SH-SY5Y (cell line): ENCODE results near the gene SOWAHA.

Experiments
- GATA2 ChIP-seq: IDR thresholded peaks from 2 replicates; pipeline ENCODE4 v1.6.1; 2011; ENCODE audit warnings: mild to moderate bottlenecking, low read depth, low read length
- GATA3 ChIP-seq: IDR thresholded peaks from 2 replicates; pipeline ENCODE4 v1.6.1; 2011; ENCODE audit warnings: low read depth, mild to moderate bottlenecking, low read length, moderate library complexity

SOWAHA gene

DNA sequence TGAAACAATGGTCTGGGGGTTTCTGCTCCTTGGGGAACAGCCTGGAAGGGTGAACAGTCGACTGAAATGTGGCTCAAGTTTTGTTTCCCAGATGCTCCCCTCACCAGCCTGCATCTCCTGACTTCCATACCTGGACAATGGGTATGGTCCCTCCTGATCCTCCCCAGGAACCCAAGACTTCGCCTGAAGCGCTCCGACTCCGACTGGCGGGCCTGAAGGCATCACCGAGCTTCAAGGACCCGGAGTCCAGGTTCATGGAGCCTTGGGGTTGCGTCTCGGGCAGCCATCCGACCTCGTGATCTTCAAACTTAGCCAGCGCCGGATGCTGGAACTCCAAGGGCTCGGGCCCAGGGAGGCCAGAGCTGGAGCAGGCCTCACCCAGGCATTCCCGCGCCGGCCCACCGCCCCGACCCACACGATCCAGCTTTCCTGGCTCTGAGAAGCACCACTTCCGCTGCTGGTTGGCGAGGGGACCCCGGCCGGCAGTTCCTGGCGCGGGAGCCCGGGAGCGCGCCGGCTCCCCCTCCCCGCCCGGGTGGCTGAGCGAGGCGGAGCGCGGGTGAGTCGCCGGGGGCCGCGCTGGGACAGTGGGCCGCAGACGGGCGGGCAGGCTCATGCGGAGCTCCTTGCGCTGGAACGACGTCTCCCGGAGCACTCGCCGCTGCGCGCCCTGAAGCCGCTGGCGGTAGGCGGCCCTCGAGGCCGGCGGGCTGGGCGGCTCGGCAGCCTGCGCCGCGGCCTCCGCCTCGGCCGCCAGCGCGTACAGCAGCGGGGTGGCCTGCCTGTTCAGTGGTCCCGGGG lies 12.1 kb downstream of the SOWAHA start:
- TF ChIP-seq GATA3 (no peak), GATA2 (no peak)

DNA sequence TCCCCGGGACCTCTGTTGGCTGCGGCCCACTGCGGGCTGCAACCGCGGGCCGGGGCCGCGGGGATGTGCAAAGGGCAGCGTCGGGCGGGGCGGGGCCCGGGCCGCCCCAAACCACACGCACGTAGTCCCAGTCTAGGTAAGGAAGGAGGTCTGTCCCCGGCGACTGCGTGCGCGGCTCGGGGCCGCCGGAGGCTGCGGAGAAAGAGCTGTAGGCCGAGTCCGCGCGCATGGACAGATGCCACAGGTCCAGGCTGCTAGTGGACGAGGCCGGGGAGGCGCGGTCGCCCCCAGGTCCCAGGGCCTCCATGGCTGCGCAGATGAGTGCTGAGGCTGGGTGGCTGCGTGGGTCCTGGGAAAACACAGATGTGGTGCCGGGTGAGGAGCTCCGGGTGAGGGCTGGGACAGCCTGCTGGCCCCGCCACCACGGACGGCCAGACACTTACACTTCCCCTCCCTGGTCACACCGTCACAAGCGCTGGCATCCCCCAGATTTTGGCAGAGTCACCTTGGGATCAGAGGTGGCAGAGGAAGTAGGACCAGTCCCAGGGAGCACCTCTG lies 12.8 kb downstream of the SOWAHA start:
- TF ChIP-seq GATA3 (no peak), GATA2 (no peak)

DNA sequence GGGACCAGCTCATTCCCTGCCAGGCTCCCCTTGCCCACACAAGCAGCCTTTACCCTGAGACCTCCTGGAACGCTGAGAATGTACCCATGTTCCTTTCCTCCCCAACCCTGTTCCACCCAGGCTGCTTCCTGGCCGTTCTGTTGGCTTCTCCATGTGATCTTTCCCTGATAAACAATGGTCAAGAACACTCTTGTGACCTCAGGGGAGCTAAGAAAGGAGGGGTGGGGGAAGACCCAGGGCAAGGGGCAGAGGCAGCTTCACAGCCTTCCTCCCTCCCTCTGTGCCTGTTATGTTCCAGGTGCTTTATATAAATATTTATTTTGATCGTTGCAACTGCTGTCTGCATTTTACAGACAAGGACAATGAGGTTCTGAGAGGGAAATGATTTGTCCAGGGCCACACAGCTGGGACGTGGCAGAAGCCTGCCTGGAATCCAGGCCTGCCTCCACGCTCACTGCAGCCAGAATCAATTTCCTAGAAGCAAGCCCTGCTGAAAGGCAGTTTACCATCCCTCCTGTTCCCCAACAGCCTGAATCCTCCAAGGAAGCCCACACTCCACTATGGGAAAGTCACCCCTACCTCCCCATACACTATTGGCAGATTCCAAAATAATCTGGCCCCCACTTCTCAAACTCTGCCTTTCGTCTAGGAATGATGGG lies 13.5 kb downstream of the SOWAHA start:
- TF ChIP-seq GATA2 (no peak), GATA3 (no peak)

DNA sequence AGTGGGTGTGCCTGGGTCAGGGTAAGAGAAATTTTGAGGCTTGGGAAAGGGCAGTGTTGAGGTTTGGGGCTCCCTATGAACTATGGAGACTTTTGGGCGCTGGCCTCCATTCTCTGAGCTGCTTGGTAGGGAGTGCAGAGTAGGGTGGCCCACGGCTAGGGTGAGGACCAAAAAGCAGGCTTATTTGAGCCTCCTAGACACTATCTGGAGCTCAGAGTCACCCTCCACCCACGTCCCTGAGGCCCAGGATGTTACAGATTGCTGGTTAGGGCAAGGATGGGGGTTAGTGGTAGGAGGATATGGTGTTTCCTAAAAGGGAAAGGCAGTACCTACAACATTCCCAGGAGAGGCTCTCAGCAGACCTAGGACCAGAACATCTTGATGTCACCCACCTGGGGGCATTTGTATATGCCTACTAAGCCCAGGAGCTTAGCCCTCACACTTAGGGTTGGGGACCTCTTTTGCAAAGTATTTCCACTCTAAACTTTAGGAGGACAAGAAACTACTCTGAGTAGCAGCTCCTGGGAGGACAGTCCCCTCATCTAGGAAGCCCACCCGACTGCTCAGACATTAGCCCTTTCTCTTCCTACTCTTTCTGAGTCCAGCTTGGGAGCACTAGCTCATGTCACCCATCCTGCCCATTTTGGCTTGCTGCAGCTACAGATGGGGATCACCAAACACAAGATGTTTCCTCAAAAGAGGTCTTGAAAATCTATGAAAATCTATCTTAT lies 15.0 kb downstream of the SOWAHA start:
- no peak for TF ChIP-seq GATA2
- TF ChIP-seq GATA3 = no peak

DNA sequence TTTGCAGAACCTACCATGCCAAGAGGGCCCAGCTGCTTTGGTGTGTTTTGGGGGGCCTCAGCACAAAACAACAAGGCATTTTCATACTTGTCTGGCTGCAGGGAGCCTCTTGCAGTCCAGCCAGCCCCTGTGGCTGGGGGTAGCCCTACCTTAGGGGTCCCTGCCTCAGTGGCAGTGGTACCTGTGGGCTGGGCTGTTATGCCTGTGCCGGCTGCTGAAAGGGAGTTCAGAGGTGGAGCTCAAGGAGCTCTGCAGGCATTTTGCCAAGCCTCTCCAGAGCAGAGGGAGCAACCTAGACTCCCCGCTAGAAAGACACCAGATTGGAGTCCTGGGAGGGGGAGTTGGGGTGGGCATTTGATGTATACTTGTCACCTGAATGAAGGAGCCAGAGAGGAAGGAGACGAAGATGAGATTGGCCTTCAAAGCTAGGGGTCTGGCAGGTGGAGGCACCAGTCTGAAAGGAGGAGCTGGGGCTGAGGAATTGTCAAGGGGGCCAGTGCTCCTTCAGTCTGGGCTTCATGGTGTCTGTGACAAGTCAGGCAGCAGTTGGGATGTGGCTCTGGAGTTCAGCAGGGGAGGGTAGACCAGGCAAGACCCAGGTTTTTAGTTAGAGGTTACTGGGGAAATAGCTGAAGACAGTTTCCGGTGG lies 15.9 kb downstream of the SOWAHA start:
- TF ChIP-seq GATA2 = no peak
- TF ChIP-seq GATA3 = no peak

DNA sequence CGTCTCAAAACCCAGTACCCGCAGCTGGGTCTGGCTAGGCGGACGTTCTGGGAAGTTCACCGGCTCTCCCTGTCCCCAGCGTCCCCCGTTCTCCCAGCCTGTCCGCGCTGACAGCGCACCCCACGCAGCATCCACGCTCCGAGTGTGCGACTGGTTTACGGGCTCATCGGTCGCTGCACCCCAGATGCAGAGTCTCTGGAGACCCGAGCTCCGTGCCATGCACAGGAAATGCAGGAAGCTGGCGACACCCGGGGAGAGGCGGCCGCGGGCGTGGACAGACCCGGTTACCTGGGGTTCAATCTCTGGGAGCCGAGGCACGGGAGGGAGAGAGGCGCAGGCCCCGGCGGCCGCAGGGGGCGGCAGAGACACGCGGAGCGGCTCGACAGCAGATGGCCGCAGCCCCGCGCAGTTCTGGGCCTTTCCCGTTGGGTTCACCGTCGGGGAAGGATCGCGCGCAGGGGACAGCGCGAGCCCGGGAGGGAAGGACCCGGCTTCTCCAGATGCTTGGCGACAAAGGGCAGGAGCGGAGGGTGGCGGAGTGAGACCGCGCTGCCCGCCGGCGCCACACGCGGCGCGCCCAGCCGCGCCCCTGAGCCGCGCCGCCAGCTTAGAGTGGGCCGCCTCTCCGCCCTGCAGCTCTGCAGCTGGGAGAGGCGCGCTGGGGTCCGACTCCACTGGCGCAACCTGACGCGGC lies 16.8 kb downstream of the SOWAHA start:
- TF ChIP-seq GATA3 (no peak), GATA2 (no peak)

DNA sequence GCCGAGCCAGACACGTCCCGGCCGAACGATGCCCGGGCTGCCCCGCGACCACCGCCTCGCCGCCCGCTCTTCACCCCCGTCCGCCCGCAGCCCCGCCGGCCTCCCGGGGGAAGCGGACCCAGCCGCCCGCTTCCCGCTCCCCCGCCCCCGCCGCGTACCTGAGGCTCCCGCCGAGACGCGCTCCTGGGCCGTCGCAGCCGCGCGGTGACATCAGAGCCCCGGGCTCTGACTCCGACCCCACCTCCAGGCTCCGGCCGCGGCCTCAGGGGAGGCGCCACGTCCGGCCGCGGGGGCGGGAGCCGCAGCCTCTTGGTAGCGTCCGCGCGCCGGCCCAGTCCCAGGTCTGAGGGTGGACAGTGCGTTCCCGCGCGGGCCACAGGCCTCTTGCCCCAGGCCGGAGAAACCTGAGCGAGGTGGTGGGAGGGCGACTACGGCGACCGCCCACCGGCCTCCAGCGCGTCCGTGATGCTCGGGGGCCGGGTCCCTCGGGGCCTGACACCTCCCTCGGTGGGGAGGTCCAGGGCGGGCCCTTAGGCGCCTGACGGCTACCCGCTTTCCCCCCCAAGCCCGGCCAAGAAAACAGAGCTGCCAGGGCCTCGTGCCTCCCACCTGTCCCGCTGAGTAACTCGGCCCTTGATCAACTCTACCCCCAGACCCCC lies 17.5 kb downstream of the SOWAHA start, which contains the start of gene SHROOM1:
SHROOM1 (minus strand) TSS at position 212 of the 659 bp plus-strand sequence. CDS start 4,507 bp downstream, outside the sequence.
- TF ChIP-seq GATA2 = no peak
- TF ChIP-seq GATA3 = no peak

DNA sequence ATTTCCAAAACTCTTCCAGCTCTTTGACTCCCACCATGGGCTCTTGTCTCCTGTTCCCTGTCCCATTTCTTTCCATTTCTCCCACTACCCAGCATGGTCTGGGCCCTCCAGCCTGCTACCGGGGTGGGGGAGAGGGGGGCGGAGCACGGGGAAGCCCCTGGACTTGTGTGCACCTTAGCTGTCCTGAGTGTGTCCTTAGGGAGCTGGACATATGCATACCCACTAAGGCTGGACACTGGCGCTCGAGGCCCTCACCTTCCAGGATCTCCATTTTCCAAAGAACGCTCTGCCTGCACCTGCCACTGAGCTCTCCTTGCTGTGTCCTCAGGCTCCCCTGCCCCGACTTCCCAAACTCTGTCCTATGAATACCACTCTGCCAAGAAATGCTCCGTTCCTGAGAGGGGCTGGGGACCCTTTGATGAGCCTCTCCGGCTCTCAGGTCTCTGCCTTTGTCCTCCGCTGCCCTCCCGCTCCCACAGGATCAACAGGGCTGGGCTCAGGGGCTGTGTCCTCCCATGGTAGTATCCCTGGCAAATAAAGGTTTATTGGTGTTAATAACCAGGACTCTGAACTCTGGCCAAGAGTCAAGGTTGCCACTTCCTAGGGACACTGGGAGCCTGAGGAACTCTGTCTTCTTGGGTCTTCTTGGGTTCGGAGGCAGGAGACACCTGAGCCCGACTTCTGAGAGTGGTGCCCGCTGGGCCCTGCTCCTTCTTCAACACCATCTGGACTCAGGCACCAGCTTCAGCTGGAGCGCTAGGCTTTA lies 18.2 kb downstream of the SOWAHA start:
- TF ChIP-seq GATA3 (no peak), GATA2 (no peak)

DNA sequence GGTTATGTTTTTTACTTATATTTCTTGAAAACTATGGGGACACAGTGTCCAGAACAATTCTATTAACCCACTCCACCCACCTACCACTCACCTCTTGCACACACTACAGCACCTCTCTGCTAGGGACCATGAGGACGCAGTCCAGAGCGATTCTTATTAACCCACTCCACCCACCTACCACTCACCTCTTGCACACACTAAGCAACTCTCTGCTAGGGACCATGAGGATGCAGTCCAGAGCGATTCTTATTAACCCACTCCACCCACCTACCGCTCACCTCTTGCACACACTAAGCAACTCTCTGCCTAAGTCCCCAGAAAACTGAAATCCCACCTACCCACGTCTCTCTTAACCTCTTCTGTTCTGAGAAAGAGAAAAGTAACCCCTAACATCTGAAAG lies 19.5 kb downstream of the SOWAHA start:
- TF ChIP-seq GATA2 = no peak
- TF ChIP-seq GATA3 = no peak

DNA sequence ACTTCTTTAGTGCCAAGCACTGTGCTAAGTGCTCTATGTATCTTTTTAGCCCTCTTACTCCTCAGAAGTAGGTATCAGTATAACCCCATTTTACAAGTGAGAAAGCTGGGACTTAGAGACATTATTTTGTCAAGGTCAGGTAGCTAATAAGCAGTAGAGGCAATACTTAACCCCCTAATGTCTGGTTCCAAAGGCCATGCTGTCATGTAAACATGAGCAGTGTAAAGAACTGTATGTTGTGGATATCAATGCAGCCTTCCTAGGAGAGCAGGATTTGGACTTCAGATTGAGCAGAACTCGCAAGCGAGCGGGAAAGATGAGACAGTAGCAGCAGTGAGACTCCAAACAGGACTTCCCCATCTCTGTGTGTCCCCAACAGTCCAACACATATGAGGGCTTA lies 21.0 kb downstream of the SOWAHA start:
- TF ChIP-seq GATA2 = no peak
- no peak for TF ChIP-seq GATA3

DNA sequence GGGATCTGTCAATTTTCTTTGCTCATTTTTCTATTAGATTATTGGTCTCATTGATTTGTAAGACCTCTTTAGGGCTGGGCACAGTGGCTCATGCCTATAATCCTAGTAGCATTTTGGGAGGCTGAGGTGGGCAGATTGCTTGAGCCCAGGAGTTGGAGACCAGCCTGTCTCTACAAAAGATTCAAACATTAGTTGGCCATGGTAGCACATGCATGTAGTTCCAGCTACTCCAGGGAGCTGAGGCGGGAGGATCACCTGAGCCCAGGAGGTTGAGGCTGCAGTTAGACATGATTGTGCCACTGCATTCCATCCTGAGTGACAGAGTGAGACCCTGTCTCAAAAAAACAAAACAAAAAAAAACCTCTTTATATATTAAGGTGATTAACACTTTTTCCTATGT lies 23.8 kb downstream of the SOWAHA start:
- TF ChIP-seq GATA3 (no peak), GATA2 (no peak)

DNA sequence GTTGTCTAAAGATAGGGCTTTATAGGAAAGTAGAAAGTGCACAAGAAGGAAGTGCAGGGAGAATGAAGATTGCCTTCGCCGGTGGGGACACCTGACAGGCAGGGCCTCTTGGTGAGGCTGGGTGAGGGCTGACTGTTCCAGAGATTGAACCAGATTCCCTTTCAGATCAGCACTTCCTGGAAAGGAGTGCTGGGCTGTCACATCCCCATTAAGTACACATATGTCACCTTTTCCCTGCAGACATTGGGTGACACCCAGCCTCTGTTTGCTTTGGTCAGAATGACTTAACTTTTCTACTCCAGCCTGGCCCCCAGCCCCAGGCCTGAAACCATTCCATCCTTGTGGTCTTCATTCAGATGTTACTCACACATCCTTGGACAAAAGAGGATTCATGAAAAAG lies 24.8 kb downstream of the SOWAHA start:
- TF ChIP-seq GATA3 (no peak), GATA2 (no peak)
